ENCODE results near the gene NFE2.

DNA sequence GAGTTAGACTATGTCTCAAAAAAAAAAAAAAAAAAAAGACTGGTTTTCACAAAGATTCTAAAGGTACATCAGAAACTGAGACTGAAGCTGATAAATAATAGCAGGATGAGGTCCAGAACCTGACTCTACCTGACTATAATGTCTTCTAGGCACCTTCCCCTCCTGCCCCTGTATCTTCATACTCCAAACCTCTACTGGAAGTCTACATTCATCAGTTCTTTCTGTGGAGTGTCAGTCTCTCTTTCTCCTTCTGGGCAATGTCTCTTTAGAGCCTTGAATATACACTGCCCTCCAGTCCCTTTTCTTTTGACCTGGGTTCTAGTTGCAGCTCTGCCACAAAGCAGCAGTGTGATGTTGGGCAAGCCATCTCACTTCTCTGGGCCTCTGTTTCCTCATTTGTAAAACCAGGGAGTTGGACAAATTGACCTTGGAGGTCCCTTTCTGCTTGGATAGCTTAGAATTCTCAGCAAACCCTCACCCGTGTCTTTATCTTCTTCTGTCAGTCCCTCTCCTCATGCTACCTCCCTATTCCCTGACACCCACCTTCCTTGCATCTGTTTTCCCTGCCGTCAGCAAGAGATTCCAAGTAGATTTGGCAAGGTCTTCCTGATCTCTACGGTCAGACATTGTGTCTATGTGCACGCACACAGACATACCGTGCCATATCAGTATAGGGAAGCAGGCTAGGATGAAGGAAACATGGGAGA, 4.3 kb downstream of the NFE2 start:
- TF ChIP-seq CTCF (IDR thresholded peaks at IDR 0.05) (no peak), POLR2A (IDR thresholded peaks at IDR 0.05) (no peak)

Data from uterus (tissue), 2 donors.